ENCODE results near the gene ATXN2L.
A peak's percentile ranks its signal among the peaks of the same experiment; 100 is the strongest.
"Not testable (repeated sequence)": the region's sequence is repeated elsewhere in the genome, so short reads cannot be mapped to it uniquely, and the experiment has no call there.

The ATXN2L gene

DNA sequence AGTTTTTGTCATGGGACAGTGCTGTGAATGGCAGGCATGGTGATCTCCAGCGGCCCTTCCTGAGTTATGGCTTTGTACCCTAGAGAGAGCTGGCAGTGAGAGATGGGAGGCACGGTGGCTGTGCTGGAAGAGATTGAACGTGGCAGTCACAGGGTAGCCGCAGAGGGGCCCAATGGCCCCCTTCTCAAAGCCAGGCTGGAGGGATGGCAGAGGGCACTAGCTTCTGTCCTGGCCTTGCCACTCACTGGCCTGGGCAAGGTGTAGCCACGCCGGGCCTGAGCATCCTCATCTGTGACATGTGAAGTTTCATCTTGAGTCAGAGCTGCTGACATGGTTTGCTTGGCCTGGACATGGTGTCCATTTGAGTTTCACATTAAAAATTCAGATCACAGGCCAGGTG lies 51.6 kb downstream of the ATXN2L start:
- DNase-seq: no peak

DNA sequence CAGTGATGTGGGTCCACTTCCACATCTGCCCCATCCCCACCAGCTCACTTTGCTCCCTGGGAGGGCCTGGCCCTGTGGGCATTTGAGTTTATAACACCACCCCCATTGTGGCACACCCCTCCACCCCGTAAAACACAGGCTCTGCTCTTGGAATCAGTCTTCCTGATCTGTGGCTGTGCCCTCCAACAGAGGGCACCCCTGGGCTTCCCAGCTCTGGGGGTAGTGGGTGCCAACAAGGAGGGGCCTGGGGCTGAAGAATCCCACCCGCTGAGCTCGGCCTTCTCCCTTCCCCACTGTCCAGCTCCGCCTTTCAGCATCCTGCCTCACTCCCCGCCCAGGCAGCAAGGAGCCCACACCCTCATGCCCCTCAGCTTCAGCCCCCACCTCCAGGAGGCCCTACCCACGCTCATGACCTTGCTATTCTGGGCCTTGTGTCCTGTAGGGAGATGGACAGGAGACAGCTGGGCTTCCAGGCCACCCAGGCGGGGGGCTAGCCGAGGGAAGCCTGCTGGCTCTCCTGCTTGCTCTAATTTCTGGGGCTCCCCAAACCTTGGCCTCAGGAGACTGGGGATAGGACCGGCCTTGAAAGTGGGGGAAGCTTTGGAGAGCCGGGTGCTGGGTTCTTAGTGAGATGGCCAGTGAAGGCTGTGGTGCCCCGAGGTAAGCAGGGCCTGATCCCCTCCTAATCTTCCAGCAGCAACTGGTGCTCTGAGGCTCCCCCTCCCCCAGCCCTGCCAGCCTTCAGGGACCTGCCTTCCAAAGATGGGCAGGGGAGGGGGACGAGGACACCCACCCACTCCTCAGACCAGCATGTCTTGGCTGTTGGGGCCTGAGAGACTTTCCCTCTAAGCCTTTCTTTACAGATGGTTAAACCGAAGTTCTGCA lies 52.6 kb downstream of the ATXN2L start:
- DNase-seq: no peak

DNA sequence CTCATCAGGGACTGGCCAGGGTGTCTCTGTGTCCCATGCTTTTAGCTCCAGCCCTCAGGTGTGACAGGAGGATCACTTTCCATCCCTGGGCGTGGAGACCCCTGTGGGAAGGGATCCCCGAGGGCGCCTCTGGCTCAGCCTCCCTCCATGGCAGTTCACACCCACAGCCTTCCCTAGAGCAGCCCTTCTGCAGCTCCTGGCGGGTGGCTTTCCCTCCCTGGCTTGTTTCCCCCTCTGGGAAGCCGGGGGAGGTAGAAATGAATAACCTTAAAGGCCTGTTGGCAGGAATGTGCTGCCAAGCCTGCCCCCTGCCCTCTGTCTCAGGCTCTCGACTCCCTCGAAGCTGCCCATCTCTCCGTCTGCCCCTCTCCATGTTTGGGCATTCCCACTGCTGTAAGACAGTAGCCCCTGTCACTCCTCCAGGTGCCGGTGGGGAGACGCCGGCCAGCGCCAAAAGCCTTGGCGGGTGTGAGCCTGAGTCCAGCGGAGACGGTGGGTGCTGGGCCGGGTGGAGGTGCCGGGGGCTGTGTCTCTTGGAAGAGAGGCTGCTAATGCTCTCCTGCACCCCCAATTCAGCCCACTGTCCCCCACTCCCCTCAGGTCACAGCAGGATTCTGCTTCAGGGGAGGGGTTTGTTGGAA lies 53.3 kb downstream of the ATXN2L start:
- no peak for DNase-seq

DNA sequence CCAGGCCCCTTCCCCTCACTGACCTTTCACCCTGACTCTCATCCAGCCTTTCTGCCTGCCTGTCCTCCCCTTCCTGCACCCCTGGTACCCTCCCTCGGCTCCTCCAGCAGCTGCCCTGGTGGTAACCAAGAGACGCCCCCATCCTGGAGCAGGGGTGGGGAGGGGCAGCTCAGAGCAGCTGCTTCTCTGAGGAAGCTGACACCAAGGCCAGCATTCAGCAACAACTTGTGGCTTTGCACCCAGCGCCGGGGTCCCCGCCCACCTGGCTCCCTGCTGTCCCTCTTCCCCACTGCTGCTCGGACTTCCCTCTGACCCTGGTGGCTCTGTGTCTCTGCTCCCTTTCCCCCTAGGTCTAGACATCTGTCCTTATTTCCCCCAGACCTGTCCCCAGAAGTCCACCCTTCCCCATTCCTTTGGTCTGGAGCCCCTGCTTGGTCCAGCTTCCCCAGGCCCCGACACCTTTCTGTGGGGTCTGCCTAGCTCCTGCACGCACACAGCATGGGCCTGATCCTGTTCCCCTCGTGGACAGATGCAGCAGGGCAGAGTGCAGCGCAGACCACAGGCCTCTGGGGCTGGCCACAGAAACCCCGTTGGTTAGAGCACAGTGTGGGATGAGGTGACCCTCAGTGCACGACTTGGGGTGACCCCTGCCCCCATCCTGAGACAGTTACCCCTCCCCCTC lies 54.3 kb downstream of the ATXN2L start:
- no peak for DNase-seq

DNA sequence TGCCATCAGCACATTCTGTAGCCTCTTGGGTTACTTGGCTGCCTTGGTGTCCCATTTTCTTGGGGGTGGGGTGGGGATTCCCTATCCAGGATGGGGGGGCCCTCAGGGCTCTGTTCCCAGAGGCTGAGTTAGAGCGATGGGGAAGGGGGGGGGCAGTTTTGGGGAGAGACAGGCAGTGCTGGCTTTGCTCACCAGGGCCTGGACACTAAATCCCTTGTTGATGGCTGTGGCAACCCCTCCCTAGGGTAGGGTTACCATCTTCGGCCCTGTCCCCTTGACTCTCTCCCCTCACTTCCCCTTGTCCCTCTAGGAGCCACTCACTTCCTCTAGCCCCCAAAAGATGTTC lies 54.8 kb downstream of the ATXN2L start:
- no peak for DNase-seq

DNA sequence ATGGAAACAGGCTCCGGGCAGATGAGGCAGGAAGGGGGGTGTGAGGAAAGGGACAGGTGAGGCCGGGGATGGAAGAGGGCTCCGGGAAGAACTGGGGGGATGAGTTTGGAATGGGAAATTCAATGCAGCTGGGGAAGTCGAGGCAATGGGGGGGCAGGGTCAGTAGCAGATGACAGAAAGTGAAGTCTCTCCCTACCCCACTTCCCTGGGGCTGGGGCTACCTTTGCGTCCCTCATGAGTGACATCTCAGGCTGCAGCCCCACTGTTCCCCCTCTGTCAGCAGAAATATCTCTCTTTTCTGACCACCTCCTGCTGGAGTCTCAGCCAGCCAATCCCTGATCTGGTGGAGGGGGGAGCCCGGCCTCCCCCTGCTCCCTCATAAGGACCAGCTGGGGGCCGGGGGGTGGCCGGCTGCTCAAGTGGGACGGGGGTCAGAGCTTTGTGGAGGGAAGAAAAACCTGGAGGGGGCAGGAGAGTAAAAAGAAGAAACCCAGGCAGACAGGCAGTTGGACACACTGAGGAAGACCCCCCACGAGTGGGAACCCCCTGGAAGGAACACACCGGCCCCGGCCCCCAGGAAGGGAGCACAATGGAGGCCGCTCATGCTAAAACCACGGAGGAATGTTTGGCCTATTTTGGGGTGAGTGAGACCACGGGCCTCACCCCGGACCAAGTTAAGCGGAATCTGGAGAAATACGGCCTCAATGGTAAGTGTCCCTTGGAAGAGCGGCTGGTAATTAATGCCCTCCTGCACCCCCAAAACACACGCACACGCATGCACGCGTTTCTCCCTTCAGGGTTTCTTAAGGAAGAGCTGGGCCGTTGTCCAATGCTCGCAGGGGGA lies 55.5 kb downstream of the ATXN2L start, which contains the start of gene ATP2A1:
TSS of gene ATP2A1 (plus strand) at position 406 of the 844 bp plus-strand sequence. CDS start at position 590, 184 bp downstream.
- no peak for DNase-seq

DNA sequence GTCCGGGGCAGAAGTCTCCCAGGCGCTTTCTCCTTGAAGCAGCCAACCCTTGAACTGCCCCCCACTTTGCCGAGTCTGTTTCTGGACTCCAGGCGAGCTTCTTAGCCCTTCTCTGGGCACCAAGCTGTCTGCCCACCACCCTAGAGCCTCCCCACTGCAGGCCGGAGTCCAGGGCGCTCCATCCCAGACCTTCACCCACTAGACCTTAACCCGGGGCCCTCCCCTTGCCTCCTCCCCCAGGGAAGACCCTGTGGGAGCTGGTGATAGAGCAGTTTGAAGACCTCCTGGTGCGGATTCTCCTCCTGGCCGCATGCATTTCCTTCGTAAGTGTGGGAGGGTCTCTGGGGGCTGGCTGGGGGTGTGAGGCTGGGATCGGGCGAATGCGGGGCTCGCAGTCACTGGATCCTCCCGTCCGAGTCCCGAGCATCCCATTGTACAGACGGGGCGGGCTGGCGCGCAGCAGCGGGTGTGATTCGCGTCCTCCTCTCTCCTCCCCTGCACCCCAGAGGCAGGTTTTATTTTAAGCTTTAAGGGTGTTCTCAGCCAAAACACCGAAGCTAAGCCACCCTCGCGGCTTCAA lies 56.6 kb downstream of the ATXN2L start:
- no peak for DNase-seq

DNA sequence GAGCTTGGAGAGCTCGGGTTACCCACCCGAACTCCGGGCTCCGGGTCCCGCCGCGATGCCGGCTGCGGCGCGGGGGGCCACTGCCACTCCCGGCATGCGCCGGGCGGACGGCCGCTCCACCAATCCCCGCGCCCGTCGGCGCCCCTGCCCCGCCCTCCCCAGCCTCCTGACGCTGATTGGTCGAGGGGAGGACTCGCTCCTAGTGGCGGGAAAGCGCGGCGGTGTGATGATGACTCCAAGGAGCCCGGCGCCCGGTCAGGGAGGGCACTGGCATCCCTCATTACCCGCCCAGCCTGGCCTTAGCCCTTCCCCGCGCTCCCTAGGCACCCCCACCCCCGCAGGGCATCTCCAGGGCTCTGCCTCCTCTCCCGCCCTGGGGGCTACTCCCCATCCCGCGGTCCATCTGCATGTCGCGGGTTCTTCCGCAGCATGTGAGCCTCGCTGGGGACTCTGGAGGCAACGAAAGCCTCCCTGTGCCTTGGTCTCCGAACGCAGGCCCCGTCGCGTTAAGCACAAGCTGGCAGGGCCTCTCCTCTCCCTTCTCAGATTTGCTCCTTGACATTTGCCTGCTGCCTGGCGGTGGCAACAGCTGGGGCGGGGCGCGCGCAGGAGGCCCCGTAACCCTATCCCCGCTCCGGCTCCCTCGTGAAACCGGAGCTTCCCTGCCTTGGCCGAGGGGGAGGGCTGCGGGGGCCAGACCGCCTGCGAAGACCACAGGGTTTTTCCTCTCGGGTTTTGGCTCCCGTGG lies 57.2 kb downstream of the ATXN2L start:
- peak; percentile 91 for DNase-seq

DNA sequence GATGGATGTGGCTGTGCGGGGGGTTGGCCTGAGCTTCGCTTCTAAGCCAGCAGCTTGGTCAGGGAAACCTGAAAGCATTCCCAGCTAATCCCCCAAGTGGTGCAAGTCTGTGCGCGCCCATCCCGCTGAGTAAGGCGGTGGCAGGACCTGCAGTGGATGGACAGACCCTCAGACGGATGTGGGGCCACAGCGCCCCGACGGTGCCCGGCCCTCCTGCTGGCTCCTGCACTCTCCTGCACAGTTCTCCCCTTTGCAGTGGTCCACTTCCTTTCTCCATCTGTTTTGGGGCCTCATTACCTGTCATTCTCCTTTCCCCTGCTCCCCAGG lies 57.8 kb downstream of the ATXN2L start:
- no peak for DNase-seq

DNA sequence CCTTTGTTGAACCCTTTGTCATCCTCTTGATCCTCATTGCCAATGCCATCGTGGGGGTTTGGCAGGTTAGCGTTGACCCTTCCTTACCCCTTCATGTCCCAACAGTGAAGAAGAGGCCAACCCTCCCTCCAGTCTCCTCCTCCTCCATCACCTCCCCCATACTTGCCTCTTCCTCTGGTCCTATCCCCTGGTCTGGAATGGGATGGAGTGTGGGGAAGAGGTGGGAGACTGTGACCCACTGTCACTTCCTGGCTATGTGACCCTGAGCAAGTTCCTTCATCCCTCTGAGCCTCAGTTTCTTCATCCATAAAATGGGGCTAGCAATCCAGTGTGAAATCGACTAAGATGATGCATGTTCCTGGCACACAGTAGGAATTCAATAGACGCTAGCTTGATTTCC lies 58.2 kb downstream of the ATXN2L start:
- DNase-seq: no peak

DNA sequence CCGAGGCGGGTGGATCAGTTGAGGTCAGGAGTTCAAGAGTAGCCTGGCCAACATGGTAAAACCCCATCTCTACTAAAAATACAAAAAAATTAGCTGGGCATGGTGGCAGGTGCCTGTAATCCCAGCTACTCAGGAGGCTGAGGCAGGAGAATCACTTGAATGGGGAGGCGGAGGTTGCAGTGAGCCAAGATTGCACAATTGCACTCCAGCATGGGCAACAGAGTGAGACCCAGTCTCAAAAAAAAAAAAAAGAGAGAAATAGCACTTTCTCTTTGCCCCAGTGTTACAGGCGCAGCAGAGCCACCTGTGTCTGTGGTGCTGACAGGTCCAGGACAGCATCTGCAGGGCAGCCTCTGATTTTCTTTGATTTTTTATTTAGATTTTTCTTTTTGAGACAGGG lies 58.8 kb downstream of the ATXN2L start:
- DNase-seq: not testable (repeated sequence)

DNA sequence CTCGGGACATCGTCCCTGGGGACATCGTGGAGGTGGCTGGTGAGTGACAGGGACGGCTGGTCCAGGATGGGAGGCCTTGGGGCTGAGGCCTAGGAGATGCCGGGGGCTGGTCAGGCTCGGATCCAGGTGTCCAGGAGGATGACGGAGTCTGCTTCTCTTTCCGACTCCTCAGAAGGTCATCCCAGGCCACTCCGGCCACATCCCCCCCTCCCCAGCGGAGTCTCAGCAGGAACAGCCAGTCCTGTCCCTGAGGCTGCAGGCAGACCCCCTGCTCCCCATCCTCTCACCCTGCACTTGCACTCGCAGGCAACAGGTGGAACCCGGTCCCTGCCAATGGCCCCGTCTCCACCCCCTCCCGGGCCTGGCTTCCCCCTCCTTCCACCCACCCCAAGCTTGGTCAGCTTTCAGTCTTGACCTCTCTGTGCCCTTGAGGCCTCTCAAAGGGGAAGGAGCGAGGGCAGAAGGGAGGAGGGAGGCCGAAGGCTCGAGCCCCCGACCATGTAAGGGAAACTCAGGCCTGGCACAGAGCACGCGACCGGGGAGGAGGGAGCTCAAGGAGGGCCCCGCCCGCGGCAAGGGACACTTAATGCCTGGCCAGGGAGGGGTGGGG lies 59.9 kb downstream of the ATXN2L start:
- no peak for DNase-seq

DNA sequence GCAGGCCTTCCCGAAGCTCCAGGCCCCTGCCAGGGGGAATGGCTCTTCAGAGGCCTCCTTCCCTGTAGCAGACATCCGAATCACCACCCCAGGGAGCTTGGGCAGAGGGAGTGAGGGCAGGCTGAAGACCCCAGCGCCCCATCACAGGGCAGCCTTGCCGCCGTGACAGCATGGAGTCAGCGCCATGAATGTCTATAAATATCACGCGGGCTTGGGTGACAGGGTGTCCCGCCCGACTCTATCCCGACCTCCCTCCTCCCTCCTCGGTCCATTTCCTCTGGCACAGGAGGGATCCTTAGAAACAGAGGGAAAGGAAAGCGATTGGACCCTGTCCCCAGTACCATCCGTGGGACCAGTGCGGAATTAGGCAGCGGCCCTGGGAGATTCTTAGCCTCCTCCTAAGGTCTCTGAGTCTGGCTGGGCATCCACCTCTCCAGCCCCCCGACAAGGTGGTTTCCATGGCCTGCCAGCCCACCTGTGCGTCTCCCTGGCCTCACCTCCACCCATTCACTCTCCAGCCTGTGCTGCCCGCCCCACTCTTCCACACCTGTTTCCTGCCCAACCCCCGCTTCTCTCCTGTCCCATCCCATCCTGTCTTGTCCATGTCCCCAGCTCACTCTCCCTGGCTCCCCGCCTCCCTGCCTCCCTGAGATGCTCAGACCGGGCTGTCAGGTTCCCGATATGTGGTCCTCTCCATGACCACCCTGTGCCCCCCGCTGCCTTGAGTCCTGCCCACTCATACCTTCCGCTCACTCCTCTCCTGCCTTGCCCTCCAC lies 60.6 kb downstream of the ATXN2L start:
- no peak for DNase-seq

DNA sequence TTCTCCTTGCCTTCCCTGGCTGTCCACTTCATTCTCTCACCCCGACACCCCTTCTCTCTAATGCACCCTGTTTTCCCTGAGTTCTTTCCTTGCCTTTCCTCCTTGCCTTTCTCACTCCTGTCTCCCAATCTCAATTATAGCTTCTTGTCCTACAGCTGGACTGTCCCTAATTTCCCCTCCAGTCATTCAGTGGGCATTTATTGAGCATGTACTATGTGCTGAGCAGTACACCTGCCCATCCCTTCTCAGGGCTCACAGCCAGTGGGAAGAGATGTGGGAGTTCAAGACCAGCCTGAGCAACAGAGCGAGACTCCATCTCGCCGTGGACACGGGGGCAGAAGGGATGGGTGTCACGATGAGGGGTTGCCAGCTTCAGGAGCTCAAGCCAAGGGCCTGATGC lies 61.2 kb downstream of the ATXN2L start:
- DNase-seq: no peak

Measured in stimulated activated naive CD4-positive, alpha-beta T cell treated with Interleukin-2 at 50 U/mL for 16 hours (primary cell).